SK-N-SH treated with all-trans-retinoic acid at 6 μM for 48 hours (cell line): ENCODE measurements around the gene SPOCK2.

Source experiments
- ATAC-seq: fragments of 200-7000 bp; cut with Tn5 transposase; 3 replicates; pipeline ENCODE4 v1.9.1; 2020; ENCODE audit warnings: mild to moderate bottlenecking, moderate library complexity
- ARNTL ChIP-seq: fragments of 450-650 bp; formaldehyde crosslinking; IDR thresholded peaks from 2 replicates; pipeline ENCODE4 v1.5.0; 2020; ENCODE audit warnings: low read depth, mild to moderate bottlenecking, moderate library complexity, borderline replicate concordance
- BACH2 ChIP-seq: fragments of 250-450 bp; sonication (Bioruptor Pico); IDR thresholded peaks from 2 replicates; pipeline ENCODE4 v1.9.0; 2021; ENCODE audit warnings: mild to moderate bottlenecking, borderline replicate concordance
- CSDC2 ChIP-seq: fragments of 250-450 bp; sonication (Bioruptor Pico); IDR thresholded peaks from 2 replicates; pipeline ENCODE4 v1.5.0; 2020; ENCODE audit warnings: mild to moderate bottlenecking, moderate library complexity
- ESRRG ChIP-seq: fragments of 250-450 bp; sonication (Bioruptor Pico); IDR thresholded peaks from 2 replicates; pipeline ENCODE4 v1.6.1; 2021; ENCODE audit warnings: mild to moderate bottlenecking
- GLIS3 ChIP-seq: fragments of 250-450 bp; sonication (Bioruptor Pico); IDR thresholded peaks from 2 replicates; pipeline ENCODE4 v1.5.0; 2020; ENCODE audit warnings: mild to moderate bottlenecking, moderate library complexity
- ISL1 ChIP-seq: fragments of 250-450 bp; sonication (Bioruptor Pico); IDR thresholded peaks from 2 replicates; pipeline ENCODE4 v2.1.2; 2022; ENCODE audit warnings: mild to moderate bottlenecking, moderate library complexity
- OSR1 ChIP-seq: fragments of 250-450 bp; sonication (Bioruptor Pico); IDR thresholded peaks from 2 replicates; pipeline ENCODE4 v1.8.0; 2022; ENCODE audit warnings: moderate library complexity, mild to moderate bottlenecking, inconsistent platforms
- POU6F1 ChIP-seq: fragments of 250-450 bp; sonication (Bioruptor Pico); IDR thresholded peaks from 2 replicates; pipeline ENCODE4 v1.8.0; 2021; ENCODE audit warnings: low read depth, mild to moderate bottlenecking, moderate library complexity, borderline replicate concordance
- PPARA ChIP-seq: fragments of 250-450 bp; sonication (Bioruptor Pico); IDR thresholded peaks from 2 replicates; pipeline ENCODE4 v1.5.0; 2020; ENCODE audit warnings: mild to moderate bottlenecking, borderline replicate concordance
- RARB ChIP-seq: fragments of 250-450 bp; sonication (Bioruptor Pico); IDR thresholded peaks from 2 replicates; pipeline ENCODE4 v1.8.0; 2021; ENCODE audit warnings: mild to moderate bottlenecking, moderate library complexity
- SNAI2 ChIP-seq: fragments of 250-450 bp; sonication (Bioruptor Pico); IDR thresholded peaks from 2 replicates; pipeline ENCODE4 v1.5.0; 2020; ENCODE audit warnings: mild to moderate bottlenecking, moderate library complexity
- TCF4 ChIP-seq: fragments of 250-450 bp; sonication (Bioruptor Pico); IDR thresholded peaks from 2 replicates; pipeline ENCODE4 v1.8.0; 2021; ENCODE audit warnings: mild to moderate bottlenecking, moderate library complexity, borderline replicate concordance
- ZC3H10 ChIP-seq: fragments of 250-450 bp; sonication (Bioruptor Pico); IDR thresholded peaks from 2 replicates; pipeline ENCODE4 v1.5.1; 2021; ENCODE audit warnings: mild to moderate bottlenecking, moderate library complexity
- ZFP30 ChIP-seq: fragments of 450-650 bp; formaldehyde crosslinking; IDR thresholded peaks from 2 replicates; pipeline ENCODE4 v1.5.0; 2022; ENCODE audit warnings: mild to moderate bottlenecking, moderate library complexity
- ZNF565 ChIP-seq: fragments of 450-650 bp; formaldehyde crosslinking; conservative IDR thresholded peaks from 2 replicates; pipeline ENCODE4 v1.5.0; 2020; ENCODE audit warnings: low read depth, mild to moderate bottlenecking, moderate library complexity
- ZNF8 ChIP-seq: fragments of 450-650 bp; formaldehyde crosslinking; IDR thresholded peaks from 2 replicates; pipeline ENCODE4 v1.5.0; 2020; ENCODE audit warnings: mild to moderate bottlenecking, moderate library complexity
- TF ChIP-seq, protein P1 (sequence below): fragments of 250-450 bp; sonication (Bioruptor Pico); IDR thresholded peaks from 2 replicates; pipeline ENCODE4 v1.5.1; 2021; ENCODE audit warnings: mild to moderate bottlenecking, moderate library complexity
- TF ChIP-seq, protein P2 (sequence below): fragments of 250-450 bp; sonication (Bioruptor Pico); IDR thresholded peaks from 2 replicates; pipeline ENCODE4 v1.5.0; 2020; ENCODE audit warnings: mild to moderate bottlenecking, moderate library complexity
- TF ChIP-seq, protein P3 (sequence below): fragments of 250-450 bp; sonication (Bioruptor Pico); IDR thresholded peaks from 2 replicates; pipeline ENCODE4 v1.5.1; 2020; ENCODE audit warnings: low read depth, mild to moderate bottlenecking, moderate library complexity
- TF ChIP-seq, protein P4 (sequence below): fragments of 250-450 bp; sonication (Bioruptor Pico); IDR thresholded peaks from 2 replicates; pipeline ENCODE4 v1.8.0; 2020; ENCODE audit warnings: mild to moderate bottlenecking, moderate library complexity, borderline replicate concordance

Gene SPOCK2

DNA sequence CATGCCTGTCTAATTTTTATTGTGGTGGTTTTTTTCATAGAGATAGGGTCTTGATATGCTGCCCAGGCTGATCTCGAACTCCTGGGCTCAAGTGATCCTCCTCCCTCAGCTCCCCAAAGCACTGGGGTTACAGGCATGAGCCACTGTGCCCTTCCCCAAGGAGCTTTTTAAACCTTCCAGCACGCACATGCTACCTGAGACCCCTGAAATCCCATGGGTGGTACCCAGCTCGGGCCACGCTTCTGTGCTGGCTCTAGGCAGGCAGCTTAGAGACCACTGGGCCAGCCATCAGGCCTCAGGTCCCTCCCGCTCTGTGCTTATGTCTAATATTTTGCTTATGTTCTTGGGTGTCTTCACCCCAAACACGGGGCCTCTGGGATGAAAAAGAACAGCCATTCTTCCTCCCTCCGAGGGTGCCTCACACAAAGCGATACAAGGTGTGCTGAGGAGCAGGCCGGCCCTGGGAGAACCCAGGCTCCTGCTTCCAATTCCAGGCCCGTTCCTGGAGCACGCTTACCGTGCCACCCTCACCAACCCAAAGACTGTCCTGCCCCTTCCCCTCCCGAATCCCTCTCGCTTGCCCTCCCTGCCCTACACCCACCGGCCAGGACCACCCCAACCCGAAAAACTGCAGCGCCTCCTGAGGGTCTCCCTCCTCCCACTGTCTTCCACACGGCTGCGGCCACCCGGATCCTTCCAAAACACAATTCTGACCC lies 10.9 kb downstream of the SPOCK2 start:
- no peak for ATAC-seq
- no peak for TF ChIP-seq BACH2 (CRISPR knock-in tag)
- no peak for TF ChIP-seq ESRRG (CRISPR knock-in tag)
- no peak for TF ChIP-seq ISL1 (CRISPR knock-in tag)
- TF ChIP-seq ZNF8 (CRISPR knock-in tag) = no peak
- TF ChIP-seq, protein P1, sequence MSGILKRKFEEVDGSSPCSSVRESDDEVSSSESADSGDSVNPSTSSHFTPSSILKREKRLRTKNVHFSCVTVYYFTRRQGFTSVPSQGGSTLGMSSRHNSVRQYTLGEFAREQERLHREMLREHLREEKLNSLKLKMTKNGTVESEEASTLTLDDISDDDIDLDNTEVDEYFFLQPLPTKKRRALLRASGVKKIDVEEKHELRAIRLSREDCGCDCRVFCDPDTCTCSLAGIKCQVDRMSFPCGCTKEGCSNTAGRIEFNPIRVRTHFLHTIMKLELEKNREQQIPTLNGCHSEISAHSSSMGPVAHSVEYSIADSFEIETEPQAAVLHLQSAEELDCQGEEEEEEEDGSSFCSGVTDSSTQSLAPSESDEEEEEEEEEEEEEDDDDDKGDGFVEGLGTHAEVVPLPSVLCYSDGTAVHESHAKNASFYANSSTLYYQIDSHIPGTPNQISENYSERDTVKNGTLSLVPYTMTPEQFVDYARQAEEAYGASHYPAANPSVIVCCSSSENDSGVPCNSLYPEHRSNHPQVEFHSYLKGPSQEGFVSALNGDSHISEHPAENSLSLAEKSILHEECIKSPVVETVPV = no peak
- no peak for TF ChIP-seq ZC3H10 (CRISPR knock-in tag)
- TF ChIP-seq ZNF565 (CRISPR knock-in tag) = no peak
- TF ChIP-seq GLIS3 = no peak
- TF ChIP-seq, protein P2, sequence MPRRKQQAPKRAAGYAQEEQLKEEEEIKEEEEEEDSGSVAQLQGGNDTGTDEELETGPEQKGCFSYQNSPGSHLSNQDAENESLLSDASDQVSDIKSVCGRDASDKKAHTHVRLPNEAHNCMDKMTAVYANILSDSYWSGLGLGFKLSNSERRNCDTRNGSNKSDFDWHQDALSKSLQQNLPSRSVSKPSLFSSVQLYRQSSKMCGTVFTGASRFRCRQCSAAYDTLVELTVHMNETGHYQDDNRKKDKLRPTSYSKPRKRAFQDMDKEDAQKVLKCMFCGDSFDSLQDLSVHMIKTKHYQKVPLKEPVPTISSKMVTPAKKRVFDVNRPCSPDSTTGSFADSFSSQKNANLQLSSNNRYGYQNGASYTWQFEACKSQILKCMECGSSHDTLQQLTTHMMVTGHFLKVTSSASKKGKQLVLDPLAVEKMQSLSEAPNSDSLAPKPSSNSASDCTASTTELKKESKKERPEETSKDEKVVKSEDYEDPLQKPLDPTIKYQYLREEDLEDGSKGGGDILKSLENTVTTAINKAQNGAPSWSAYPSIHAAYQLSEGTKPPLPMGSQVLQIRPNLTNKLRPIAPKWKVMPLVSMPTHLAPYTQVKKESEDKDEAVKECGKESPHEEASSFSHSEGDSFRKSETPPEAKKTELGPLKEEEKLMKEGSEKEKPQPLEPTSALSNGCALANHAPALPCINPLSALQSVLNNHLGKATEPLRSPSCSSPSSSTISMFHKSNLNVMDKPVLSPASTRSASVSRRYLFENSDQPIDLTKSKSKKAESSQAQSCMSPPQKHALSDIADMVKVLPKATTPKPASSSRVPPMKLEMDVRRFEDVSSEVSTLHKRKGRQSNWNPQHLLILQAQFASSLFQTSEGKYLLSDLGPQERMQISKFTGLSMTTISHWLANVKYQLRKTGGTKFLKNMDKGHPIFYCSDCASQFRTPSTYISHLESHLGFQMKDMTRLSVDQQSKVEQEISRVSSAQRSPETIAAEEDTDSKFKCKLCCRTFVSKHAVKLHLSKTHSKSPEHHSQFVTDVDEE (CRISPR knock-in tag) = no peak
- no peak for TF ChIP-seq RARB (CRISPR knock-in tag)
- TF ChIP-seq POU6F1 (CRISPR knock-in tag) = no peak
- TF ChIP-seq, protein P3, sequence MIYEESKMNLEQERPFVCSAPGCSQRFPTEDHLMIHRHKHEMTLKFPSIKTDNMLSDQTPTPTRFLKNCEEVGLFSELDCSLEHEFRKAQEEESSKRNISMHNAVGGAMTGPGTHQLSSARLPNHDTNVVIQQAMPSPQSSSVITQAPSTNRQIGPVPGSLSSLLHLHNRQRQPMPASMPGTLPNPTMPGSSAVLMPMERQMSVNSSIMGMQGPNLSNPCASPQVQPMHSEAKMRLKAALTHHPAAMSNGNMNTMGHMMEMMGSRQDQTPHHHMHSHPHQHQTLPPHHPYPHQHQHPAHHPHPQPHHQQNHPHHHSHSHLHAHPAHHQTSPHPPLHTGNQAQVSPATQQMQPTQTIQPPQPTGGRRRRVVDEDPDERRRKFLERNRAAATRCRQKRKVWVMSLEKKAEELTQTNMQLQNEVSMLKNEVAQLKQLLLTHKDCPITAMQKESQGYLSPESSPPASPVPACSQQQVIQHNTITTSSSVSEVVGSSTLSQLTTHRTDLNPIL (CRISPR knock-in tag) = no peak
- TF ChIP-seq PPARA (CRISPR knock-in tag) = no peak
- no peak for TF ChIP-seq TCF4

DNA sequence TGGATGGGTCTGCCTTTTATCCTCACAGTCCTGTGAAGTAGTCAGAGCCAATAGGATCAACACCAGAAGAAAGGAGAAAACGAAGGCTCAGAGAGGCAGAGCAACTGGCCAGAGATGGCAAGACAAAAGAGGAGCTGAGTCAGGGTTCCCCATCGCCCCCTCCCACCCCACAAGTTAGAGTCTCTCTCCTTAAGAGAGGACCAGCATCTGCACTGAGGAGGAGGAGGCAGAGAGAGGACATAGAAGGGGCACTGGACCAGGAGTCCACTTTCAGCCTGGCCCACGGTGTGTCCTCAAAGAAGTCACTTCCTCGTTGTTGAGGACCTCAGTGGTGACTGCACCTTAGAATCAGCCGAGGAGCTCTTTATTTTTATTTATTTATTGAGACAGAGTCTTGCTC lies 11.6 kb downstream of the SPOCK2 start:
- ATAC-seq = no peak

More for the DNA sequence above, 11.6 kb downstream of the SPOCK2 start:
- TF ChIP-seq, protein P1 = no peak
- TF ChIP-seq BACH2 (CRISPR knock-in tag) = no peak
- TF ChIP-seq, protein P3 (CRISPR knock-in tag) = no peak
- no peak for TF ChIP-seq ESRRG (CRISPR knock-in tag)
- no peak for TF ChIP-seq CSDC2
- TF ChIP-seq RARB (CRISPR knock-in tag) = no peak
- no peak for TF ChIP-seq SNAI2 (CRISPR knock-in tag)
- TF ChIP-seq, protein P4, sequence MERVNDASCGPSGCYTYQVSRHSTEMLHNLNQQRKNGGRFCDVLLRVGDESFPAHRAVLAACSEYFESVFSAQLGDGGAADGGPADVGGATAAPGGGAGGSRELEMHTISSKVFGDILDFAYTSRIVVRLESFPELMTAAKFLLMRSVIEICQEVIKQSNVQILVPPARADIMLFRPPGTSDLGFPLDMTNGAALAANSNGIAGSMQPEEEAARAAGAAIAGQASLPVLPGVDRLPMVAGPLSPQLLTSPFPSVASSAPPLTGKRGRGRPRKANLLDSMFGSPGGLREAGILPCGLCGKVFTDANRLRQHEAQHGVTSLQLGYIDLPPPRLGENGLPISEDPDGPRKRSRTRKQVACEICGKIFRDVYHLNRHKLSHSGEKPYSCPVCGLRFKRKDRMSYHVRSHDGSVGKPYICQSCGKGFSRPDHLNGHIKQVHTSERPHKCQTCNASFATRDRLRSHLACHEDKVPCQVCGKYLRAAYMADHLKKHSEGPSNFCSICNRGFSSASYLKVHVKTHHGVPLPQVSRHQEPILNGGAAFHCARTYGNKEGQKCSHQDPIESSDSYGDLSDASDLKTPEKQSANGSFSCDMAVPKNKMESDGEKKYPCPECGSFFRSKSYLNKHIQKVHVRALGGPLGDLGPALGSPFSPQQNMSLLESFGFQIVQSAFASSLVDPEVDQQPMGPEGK (CRISPR knock-in tag) = no peak
- no peak for TF ChIP-seq ZFP30 (CRISPR knock-in tag)
- TF ChIP-seq ZC3H10 (CRISPR knock-in tag) = no peak
- no peak for TF ChIP-seq ZNF8 (CRISPR knock-in tag)
- TF ChIP-seq OSR1 (CRISPR knock-in tag) = no peak
- TF ChIP-seq ISL1 (CRISPR knock-in tag) = no peak
- TF ChIP-seq ZNF565 (CRISPR knock-in tag) = no peak
- TF ChIP-seq ARNTL = no peak
- no peak for TF ChIP-seq GLIS3
- TF ChIP-seq, protein P2 (CRISPR knock-in tag) = no peak
- no peak for TF ChIP-seq POU6F1 (CRISPR knock-in tag)
